Measurements from ENCODE around the gene PSIP1. TPM values are rescaled to one million over a fixed set of nuclear protein-coding genes. Genes with fewer than 3 reads are reported as not detected.

The PSIP1 gene
- total RNA-seq, 1 donor from 2014 or later: 103 TPM

DNA sequence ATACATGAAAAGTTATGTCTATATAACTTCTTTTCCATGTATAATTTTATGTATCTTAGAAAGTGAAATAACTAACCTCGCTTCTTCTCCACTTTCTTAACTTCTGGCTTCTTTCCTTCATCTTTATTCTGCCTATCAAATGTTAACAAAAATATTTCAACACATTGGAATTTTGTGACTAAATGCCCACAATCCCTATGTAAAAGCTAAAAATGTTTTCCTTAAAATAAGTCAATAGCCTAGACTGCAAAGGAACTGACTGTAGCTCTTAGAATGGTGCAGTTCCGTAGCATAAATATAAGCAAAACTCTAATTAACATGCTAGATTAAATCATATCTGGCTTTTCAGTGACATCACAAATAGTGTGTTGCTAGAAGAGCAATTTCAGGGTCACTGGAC is 40.9 kb downstream of the PSIP1 start:
- no peak overlapping the region for H3K27ac Mint-ChIP-seq
- H3K9me3 Mint-ChIP-seq: no peaks in the 10 kb centered on the region
- DNase-seq (ENCODE audit: low spot score in 2 of 2, unreplicated experiment in 2 of 2): no peak
- TF ChIP-seq, protein P1, sequence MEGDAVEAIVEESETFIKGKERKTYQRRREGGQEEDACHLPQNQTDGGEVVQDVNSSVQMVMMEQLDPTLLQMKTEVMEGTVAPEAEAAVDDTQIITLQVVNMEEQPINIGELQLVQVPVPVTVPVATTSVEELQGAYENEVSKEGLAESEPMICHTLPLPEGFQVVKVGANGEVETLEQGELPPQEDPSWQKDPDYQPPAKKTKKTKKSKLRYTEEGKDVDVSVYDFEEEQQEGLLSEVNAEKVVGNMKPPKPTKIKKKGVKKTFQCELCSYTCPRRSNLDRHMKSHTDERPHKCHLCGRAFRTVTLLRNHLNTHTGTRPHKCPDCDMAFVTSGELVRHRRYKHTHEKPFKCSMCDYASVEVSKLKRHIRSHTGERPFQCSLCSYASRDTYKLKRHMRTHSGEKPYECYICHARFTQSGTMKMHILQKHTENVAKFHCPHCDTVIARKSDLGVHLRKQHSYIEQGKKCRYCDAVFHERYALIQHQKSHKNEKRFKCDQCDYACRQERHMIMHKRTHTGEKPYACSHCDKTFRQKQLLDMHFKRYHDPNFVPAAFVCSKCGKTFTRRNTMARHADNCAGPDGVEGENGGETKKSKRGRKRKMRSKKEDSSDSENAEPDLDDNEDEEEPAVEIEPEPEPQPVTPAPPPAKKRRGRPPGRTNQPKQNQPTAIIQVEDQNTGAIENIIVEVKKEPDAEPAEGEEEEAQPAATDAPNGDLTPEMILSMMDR (IDR thresholded peaks at IDR 0.05; ENCODE audit: unreplicated experiment): no peak
- H3K4me1 Mint-ChIP-seq: peaks cover 1% of the 10 kb centered on the region
- no peak overlapping the region for H3K4me3 Mint-ChIP-seq
- H3K27me3 Mint-ChIP-seq (ENCODE audit: low read depth): no peaks in the 10 kb centered on the region
- peaks cover 32% of the 10 kb centered on the region for H3K36me3 Mint-ChIP-seq

DNA sequence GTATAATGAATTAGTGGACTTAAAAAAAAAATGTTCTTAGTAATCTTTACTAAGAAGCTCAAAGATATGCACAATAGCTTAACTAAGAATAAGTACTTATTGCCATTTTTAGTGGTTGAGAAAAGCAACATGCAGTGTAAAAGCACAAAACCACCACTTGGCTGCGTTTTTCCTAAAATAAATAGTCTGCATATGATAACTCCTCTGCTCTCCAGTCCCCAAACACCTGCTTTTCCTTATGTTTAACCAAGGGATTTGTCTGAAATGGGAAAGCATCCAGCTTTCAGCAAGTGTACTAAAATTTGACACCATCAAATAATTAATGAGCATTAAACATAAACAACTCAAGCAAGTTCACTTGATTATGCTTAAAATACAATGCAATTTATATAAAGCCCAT is 41.4 kb downstream of the PSIP1 start:
- Mint-ChIP-seq H3K9me3 (no peaks in the 10 kb centered on the region), H3K36me3 (peaks cover 32% of the 10 kb centered on the region), H3K27me3 (ENCODE audit: low read depth) (no peaks in the 10 kb centered on the region), H3K4me3 (no peak overlapping the region), H3K4me1 (peaks cover 1% of the 10 kb centered on the region), H3K27ac (no peak overlapping the region)
- DNase-seq (ENCODE audit: low spot score in 2 of 2, unreplicated experiment in 2 of 2): no peak
- TF ChIP-seq, protein P1 (IDR thresholded peaks at IDR 0.05; ENCODE audit: unreplicated experiment): no peak

DNA sequence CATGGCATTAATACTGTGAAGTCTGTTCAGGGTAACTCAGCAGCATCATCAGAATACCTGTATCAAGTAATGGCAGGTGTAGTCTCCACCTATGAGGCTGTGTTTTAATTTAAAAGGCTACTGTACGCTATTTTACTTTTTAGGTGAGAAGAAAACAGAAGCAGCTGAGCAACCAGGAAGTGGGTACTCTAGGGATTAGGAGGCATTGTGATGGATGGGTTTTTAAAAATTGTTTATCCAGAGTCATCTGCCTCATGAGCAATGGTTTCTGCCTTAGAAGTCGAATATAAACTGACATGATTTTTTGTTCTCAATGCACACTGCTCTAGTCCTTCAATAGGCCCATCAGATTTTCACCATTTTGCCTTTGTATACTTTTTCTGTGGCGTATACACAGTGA is 42.6 kb downstream of the PSIP1 start:
- Mint-ChIP-seq H3K4me1 (peaks cover 1% of the 10 kb centered on the region), H3K4me3 (no peak overlapping the region), H3K36me3 (peaks cover 30% of the 10 kb centered on the region), H3K27me3 (ENCODE audit: low read depth) (no peaks in the 10 kb centered on the region), H3K27ac (peak overlapping the region; percentile 35), H3K9me3 (no peaks in the 10 kb centered on the region)
- no peak for DNase-seq (ENCODE audit: low spot score in 2 of 2, unreplicated experiment in 2 of 2)
- TF ChIP-seq, protein P1 (IDR thresholded peaks at IDR 0.05; ENCODE audit: unreplicated experiment): no peak

DNA sequence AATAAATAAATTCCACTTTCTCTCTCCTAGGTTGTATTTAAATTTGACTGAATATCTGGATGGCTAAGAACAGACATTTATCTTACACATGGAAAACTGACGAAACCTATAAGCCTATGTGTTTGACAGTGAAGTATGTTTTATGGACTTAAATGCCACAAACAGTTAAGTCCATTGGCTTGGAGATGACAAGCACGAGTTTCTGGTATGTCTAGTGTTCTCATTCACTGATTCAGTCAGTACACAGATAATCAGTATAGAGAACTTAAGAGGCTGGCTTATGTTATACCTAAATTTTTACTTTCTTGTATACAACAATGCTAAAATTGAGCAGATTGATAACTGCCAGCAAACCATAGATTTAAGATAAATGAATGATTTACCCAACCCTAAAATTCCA is 49.2 kb downstream of the PSIP1 start:
- H3K27me3 Mint-ChIP-seq (ENCODE audit: low read depth): no peaks in the 10 kb centered on the region

DNA sequence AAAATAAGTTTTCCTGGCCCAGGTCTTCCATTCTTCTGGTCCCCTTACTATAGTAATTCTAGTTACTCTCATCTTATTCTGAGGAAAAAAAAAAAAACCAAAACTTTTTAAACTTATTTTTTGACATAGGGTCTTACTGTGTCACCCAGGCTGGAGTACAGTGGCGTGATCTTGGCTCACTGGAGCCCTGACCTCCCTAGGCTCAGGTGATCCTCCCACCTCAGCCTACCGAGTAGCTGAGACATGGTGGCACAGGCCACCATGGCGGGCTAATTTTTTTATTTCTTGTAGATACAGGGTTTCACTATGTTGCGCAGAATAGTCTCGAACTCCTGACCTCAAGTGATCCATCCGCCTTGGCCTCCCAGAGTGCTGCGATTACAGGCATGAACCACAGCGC is 49.7 kb downstream of the PSIP1 start:
- TF ChIP-seq, protein P1 (IDR thresholded peaks at IDR 0.05; ENCODE audit: unreplicated experiment): no peak
- H3K36me3 Mint-ChIP-seq: peaks cover 35% of the 10 kb centered on the region
- H3K4me3 Mint-ChIP-seq: no peak overlapping the region
- no peak for DNase-seq (ENCODE audit: low spot score in 2 of 2, unreplicated experiment in 2 of 2)
- H3K27ac Mint-ChIP-seq: no peak overlapping the region
- H3K4me1 Mint-ChIP-seq: no peaks in the 10 kb centered on the region
- H3K9me3 Mint-ChIP-seq: no peaks in the 10 kb centered on the region
- no peaks in the 10 kb centered on the region for H3K27me3 Mint-ChIP-seq (ENCODE audit: low read depth)

More for the DNA sequence above, 49.2 kb downstream of the PSIP1 start:
- H3K9me3 Mint-ChIP-seq: no peaks in the 10 kb centered on the region
- no peaks in the 10 kb centered on the region for H3K4me1 Mint-ChIP-seq
- peaks cover 35% of the 10 kb centered on the region for H3K36me3 Mint-ChIP-seq
- no peak overlapping the region for H3K4me3 Mint-ChIP-seq
- TF ChIP-seq, protein P1 (IDR thresholded peaks at IDR 0.05; ENCODE audit: unreplicated experiment): no peak
- no peak overlapping the region for H3K27ac Mint-ChIP-seq
- no peak for DNase-seq (ENCODE audit: low spot score in 2 of 2, unreplicated experiment in 2 of 2)

DNA sequence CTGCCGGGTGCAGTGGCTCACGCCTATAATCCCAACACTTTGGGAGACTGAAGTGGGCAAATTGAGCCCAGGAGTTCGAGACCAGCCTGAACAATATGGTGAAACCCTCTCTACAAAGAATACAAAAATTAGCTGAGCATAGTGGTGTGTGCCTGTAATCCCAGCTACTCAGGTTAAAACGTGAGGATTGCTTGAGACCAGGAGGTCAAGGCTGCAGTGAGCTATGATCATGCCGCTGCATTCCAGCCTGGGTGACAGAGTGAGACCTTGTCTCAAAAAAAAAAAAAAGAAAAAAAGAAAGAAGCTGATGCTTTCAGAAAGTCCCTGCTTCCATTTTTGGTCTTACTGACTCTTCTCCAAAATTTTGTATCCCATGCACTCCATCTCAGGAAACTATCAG is 56.8 kb downstream of the PSIP1 start:
- peaks cover 40% of the 10 kb centered on the region for H3K36me3 Mint-ChIP-seq

More for the DNA sequence above, 56.8 kb downstream of the PSIP1 start:
- no peak for DNase-seq (ENCODE audit: low spot score in 2 of 2, unreplicated experiment in 2 of 2)
- no peak overlapping the region for H3K4me3 Mint-ChIP-seq
- H3K27ac Mint-ChIP-seq: no peak overlapping the region
- H3K4me1 Mint-ChIP-seq: no peaks in the 10 kb centered on the region
- no peaks in the 10 kb centered on the region for H3K27me3 Mint-ChIP-seq (ENCODE audit: low read depth)
- TF ChIP-seq, protein P1 (IDR thresholded peaks at IDR 0.05; ENCODE audit: unreplicated experiment): no peak
- H3K9me3 Mint-ChIP-seq: peaks cover 3% of the 10 kb centered on the region

Measured in mesothelial cell of epicardium (in vitro differentiated cells).